CD4-positive, alpha-beta T cell treated with Interleukin-17A for 4 hours (primary cell): ENCODE measurements around the gene MYOZ2.

Source experiments
- DNase-seq: peaks from one replicate; pipeline ENCODE4 v3.0.0-alpha.2; 2020; ENCODE audit warnings: mixed read lengths

MYOZ2 gene

DNA sequence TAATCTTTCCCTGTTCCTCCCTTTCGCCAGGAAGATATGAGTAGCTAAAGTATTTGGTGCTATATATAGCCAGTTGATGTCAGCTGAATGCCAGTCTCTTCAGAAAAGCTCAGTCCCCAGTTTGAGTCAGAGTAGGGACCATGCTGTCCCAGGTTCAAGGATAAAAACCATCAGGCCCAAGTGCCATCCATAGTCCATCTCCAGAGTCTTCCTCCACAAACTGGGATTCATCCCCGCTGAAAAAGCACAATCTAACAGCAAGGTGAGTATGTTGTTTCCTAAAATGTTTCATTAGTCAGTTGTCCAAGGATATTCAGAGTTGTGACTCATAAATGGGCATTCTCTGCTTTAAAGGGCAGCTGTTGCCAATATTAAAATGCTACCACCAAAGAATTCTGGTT is at the start of gene MYOZ2:
Gene MYOZ2, plus strand, starts transcription at position 112 of the 401 bp plus-strand sequence. CDS start 694 bp downstream, outside the sequence.
- no peak for DNase-seq

DNA sequence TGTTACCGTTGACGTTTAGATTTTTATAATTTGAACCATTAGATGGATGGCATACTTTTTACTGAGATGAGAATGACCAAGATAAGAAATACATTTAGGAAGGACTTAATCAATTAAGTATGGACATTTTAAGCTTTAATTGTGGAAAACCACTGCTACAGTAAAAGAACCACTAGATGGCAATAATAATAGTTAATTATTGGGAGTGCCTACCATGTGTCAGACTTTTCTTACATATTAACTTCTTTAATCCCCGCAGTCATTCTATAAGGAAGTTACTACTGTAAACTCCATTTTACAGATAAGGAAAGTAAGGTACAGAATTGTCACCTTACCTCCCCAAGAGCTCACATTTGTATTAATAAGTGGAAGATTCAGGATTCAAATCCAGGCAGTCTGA is 48.5 kb upstream of the MYOZ2 start:
- DNase-seq, result no peak

DNA sequence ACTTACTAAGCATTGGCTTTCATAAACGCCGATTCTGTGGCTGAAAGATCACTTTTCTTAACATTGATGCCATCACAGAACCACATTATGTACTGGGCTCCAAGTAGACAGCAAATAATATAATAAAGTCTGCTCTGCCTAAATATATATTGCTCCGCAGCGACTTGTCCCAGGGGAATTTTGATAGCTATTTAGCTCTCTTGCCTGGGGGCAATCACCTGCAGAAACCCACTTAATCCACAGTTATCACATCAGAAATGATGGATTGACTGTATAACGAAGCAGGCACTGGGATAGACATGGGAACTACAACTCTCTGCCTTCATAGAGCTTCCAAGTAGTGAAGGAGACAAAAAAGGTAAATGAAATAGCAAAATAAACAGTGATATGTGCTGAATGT is 48.0 kb upstream of the MYOZ2 start:
- DNase-seq, result no peak

DNA sequence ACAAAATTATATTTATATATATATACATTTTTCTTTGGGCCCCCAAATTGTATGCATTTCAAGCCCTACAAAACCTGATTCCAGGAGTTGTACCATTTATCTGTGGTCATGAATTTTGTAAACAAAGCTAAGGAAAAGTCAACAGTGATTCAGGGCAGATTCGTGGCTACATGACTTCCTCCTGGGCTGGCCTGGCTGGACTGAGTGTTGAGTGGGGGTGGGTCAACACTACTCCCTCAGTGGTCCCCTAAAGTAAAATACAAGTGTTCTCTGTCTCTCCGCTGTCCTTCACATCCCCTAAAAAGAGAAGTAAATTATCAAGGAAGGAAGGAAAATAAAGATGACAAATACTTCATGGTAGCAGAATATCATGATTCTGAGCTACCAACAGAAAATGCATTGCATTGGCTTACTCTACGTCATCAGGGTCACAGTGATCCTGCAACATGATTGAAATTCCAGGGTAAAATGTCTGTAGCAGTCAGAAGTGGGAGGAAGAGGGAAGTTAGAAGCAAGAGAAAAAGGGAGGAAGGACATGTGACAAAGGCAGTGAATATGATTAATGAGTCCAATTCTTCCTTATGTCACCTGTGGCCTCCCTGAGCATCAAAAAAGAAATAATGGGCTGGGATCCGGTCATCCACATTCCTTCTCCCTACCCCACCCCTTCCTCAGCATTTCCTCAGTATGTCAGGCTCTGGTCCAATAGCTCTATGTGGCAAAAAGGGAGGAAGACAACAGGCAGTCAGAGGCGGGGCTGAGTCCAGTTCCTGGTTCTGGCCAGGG is 42.4 kb upstream of the MYOZ2 start:
- no peak for DNase-seq

DNA sequence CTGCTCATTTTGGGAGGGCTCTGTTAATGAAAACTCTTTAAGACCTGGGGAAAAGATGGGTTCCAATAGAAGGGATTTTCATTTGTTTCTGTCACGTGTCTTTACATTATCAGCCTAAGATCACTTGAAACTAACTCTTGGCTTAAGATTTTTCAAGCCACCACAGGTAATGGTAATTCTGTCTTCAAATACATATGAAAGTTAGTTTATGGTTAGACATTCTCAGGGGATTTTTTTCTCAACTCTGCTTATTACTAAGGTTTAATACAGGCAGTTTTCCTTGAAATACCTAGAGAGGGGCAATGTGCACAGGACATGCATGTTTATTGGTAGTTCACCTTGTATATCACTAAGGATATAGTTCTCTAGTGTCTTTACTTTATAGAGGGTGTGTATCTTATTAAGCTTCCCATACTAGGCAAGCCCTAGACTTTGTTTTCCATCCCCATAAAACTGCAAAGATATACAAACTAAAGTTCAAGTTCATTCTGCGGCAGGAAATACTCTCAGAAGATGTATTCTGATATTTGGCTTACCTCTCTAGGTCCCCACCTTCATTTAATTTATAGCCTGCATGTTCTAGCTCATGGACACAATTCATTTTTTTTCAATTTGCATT is 38.2 kb upstream of the MYOZ2 start:
- no peak for DNase-seq

DNA sequence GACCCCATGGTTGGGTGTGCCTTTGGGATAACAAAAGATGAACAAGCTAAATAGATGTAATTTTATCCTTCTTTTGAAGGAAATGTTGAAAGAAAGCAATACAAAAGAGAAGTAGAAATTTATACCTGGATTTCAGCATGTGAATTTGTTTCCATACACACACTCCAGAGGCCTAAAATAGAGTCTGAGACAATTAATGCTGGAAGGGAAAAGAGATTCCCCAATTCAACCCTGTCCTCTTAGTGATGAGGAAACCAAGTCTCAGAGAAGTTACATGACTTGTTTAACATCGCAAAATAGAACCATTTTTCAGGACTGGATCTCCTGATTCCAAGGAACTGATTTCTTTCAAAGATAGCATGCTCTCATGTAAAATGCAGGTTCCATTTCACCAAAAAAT is 37.3 kb upstream of the MYOZ2 start:
- DNase-seq, result no peak

DNA sequence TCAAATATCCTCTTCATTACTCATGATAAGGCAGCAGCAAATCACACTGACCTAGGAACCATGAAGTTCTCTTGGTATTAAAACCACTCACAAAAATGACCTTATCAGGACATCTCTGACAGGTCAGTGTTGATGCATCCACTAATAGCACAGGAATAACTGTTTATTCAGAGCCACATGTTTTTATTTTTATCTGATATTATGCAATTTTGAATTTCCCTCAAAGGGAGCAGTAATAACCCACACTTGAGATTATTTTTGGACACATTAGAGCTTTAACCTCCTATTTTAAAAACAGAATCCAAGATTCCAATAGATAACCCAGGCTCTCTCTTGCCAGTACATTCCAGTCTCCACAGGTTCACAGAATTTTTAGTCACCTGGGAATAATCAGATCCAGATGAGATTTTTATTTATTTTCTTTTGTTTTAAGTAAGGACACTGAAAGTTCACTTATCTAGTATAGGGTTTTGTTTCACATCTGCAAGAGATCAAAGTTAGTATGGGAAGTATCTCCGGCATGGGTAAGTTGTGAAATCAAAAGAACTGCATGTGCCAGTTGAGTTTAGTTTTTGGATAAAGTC is 36.3 kb upstream of the MYOZ2 start:
- no peak for DNase-seq

DNA sequence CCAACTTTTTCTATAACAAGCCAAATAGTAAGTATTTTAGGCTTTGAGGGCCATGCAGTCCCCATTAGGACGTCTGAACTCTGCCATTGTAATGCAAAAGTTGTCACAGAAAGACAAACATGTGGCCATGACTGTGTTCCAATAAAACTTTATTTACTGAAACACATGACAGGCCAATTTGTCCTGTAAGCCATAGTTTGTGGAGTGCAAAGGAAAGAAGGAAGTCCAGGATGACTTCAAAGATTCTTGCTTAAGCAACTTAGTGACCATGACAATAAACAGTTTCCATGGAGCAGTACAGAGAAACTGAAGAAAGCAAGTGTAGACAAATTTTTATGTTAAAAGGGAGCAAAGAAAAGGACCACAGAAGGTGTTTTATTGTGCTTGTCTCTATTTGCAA is 35.0 kb upstream of the MYOZ2 start:
- no peak for DNase-seq

DNA sequence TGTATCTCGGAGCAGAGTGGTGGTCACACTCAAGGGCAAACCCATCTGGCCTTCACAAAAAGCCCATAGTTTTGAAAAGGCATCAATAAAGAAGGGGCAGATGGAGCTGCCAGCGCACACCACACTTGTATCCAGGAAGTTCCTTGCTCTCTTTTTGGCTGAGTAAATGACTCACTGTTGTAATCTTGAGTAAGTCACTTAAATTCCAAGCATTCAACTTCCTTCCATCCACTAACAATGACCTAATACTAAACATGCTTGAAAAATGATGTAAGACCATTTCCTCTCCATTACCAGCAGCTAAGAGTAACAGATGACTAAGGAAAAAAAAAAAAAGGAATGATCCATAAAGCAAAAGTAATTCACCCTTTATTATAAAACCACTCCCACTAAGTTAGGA is 32.4 kb upstream of the MYOZ2 start:
- DNase-seq, result no peak

DNA sequence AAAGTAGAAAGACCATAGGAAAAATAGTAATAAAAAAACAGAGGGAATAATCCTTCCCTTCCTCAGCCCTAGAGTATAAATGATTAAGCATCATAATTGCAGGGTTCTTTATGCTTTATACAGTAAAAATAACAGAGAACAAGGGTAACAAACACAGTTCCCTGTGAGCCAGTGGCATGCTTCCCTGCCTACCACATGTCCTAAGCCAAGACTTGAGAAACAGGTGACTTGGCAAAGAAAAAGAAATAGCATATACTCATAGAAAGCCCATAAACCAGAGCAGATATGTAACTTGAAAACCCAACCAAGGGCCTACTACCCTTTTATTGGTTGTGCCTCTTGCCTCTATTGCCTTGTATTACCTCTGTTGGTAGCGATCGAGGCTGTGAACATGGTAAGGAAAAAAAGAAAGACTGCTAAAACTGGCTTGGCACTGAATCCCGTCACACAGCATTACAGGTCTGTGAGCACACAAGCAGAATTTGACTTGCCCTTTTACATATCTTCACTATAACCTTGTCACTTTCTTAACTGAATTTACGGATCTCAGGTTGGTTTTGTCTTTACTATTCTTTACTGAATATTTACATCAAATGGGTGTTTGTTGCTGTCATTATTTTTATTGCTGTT is 30.9 kb upstream of the MYOZ2 start:
- no peak for DNase-seq

DNA sequence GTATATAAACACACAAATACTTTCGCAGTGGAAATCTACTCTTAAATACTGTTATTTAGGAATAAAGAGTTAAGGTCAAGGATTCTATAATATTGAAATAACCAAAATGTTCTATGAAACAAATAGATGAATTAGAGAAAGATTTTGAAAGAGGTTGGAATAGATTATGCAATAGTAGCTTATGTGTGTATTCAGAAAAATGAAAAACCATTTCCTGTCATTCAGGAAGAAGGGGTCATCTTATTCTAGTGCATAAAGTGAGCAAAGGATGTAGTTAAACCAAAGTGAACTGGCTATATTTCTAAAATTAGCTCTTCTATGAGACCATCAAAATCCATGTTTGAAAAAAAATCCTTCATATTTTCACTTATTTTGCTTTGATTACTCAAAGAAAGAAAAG is 30.0 kb upstream of the MYOZ2 start:
- DNase-seq, result no peak

DNA sequence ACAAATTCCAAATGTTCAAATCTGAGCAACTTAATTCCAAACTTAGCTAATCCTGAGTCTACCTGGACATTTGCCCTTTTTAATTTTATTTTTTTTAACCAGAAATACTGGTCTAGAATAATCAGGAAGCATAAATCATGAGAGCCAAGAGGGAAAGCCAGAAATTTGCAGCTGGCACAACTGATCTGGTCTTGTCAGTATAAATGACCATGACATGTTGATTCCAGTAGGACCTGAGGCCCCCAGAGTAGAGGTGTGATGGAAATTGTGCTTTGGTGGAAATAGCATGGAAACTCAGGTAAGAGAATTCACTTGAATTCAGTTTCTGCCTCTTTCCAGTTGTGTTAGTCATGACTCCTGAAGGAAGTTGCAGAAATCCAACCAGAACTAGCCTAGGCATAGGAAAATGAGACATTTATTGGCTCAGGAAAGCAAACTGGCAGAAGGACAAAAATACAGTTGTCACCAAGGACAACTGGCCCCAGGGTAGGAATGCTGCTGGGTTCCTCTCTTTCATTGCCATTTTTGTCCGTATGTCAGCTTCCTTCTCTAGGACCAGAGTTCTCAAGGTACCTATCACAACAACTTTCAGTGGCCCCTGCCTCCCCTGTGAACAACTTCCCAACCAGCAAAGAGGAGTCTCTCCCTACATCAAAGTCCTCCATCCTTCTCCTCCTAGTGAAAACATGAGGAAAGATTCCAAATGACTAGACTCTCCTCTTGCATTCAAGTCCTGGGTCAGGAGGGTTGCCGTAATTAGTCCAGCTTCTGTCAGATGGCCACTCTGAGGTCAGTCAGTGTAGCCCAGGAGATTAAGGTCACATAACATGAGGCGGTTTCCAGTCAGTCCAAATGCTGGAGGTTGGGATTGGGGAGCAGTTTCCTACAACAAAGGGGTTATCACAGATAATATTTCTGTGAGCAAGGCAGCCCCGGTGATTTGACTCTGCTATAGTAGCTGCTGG is 29.3 kb upstream of the MYOZ2 start:
- DNase-seq, result no peak

DNA sequence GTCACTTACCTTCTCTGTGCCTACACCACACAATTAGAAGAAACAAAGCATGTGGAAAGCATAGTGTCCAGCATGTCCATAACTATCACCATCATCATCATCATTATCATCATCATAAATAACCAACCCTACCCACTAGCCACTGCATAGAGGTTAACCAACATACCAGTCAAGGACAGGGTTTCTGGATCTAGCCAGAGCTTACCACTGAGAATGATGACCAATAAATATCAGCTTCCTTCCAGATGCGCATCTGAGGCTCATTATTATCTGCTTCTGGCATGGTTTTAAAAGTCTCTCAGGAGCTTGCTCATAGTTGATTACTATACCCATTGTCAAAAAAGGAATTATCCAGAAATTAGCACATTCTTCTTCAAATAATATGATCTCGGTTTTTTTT is 25.5 kb upstream of the MYOZ2 start:
- DNase-seq, result no peak

DNA sequence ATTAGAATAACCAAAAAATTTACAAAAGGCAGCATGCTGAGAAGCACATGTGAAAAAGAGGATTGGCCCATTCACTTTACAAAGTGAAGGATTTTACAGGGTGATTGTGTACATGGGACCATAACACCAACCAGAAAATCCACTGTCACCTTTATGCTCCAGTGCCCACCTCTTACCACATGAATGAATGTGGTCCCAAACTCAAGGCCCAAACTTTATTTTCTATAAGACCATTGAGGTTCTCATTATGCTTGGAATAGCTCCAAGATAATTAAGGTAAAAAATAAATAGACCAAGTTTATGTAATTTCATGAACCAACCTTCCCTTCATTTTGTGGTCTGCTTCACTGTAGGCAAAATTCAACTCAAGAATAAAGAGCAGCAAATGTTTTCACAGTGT is 24.3 kb upstream of the MYOZ2 start:
- DNase-seq, result no peak

DNA sequence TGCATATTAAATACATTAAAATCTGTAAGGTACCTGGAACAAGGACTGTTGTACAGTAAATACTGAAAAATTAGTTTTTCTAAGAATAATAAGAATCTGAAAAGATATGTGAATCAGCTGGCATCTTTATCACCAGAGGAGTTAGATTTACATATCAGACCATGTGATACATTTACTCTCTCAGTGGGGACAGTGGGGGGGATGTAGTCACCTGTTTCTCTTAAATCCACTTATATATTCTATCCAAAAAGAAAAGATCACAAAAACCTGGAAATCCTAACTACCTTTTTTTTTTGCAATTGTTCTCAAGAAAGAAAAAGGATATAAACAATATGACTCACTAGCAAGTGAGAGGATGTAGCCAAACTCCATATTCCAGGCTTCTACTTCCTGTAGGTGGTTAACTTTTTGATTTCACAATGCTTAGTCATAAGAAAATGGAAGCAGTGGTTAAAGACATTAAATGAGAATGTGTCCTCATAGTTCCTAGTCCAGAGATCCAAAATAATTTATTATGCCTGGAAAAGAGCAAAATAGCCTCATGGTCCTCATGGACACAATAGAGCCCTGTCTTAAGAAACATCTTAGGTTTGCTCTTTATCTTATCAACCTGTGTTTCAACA is 22.5 kb upstream of the MYOZ2 start:
- DNase-seq, result no peak

DNA sequence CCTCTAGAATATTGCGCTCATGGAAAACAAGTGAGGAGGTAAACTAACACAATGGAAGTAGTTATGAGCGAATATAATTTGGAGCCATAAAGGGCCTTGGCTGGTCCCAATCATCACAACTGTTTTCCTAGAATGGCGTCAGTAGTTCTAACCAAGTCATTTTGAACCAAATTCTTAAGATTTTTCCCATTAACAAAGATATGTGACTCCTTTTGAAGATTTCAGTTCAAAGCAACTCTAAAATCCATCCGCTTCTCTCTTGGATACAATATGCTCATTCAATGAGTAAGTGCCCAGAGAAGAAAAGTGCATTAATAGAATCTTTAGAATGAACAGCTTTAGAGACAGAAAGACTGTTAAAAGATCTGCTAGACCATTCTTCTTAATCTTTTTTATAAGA is 19.6 kb upstream of the MYOZ2 start:
- no peak for DNase-seq

DNA sequence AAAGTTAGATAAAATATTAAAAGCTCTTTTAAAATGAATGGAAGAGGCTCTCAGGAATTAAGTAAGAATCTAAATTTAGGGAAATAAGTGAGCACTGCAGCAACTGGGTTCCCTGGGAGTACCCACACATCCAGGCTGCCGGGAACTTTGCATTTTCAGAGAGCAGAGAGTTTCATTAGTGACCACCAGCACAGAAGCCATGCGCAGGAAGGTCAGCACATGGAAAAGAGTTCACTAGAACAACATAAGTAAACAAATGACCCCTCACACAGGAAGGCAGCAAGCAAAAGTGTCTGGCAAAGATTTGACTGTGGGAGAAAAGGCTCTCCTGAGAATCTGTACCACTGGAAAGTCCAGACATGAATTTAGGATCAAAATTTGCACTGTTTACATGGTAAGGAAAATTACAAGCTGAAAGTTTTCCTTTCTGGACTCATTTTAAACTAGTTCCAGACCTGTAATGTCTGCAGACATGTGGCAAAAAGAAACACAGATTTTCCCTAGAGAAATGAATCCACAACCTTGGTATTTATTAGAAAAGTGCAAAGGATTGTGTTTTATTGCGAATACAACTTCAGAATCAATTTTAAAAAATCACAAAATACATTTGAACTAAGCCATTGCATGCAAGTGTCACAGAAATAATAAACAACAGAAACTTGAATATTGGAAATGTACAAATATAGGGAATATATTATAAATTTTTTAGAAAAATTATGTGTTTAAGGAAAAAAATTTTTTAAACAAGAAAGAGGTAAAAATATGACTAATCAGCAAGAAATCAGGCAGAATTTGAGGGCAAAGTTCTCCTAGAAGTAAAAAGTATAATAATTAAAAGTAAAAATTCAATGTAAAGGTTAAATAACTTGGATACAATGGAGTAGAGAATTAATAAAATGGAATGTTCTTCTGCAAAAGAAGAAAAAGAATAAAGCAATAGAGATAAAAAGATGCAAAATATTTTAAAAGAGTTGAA is 18.4 kb upstream of the MYOZ2 start:
- DNase-seq, result no peak

DNA sequence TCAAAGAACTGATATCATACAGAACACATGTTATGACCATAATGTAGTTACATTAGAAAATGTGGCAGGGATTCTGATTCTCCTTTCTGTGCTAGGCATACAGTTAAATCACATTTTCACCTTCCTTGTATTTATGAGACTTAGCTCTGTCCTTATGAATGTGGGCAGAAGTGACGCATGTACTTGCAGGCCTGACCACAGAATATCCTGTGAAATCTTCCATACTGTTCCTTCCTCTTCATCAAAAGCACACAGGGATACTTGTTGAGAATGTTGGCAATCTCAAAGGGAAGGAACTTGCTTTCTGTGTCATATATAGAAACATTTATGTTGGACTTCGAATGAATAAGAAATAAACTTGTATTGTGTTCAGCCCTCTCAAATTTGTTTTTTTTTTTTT is 17.2 kb upstream of the MYOZ2 start:
- no peak for DNase-seq

DNA sequence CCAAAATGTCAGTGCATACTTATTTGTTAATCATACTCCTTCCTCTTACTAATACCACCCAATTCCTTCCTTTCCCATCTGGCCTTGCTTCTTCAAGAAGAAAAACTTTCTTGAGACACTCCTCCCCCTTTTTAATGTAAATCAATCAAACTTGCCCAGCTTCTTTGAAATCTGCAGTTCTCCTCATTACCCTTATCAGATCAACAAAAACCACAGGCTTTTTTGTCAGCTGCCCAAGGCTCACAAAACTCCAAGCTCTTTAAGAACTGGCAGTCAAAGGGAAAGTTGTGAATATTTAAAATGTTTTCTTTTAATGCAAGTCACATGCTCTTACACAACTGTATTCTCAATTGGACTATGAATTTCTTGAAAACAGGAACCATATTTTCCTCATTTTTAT is 11.3 kb upstream of the MYOZ2 start:
- DNase-seq, result no peak

DNA sequence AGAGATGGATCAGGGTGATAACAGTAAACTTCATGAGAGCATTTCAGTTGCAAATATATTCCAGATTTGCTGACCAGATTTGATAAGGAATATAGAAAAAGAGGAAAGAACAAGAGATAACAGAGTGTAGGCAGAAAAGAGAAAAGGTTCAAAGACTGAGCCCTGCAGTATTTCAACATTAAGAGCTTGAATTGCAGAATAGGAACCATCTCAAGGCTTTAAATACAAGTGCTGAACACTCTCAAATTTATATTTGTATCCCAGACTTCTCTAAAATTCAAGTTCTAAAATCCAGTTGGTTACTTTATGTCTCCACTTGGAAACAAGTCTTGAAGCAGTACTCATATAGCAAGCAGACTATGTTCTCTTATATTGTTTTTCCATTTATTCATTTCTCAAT is 9.7 kb upstream of the MYOZ2 start:
- DNase-seq, result no peak

DNA sequence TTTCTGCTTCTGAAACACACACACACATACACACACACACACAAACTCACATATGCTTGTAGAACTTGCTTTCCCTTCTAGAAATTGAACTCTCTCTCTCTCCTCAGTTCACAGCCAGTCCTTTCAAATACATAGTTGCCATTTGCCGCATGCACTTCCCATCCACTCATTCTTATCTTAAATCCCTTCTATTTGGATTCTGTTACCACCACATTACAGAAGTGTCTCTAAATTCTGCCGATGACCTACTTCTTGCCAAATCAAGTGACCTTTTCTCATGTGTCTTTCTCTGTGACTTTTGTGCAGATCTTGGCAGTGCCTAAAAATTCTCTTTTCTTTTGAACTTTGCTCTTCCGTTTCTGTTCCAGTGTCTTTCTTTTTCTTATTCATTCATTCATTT is 7.5 kb upstream of the MYOZ2 start:
- no peak for DNase-seq
